Spleen (tissue), 7 donors: ENCODE data around the gene GPHN.

Experiments
- CTCF ChIP-seq, 11 experiments: fragments of 200-600 bp in 7 of 11; fragments of 450-650 bp in 4 of 11; sonication (generic) in 4 of 11; IDR thresholded peaks in 8 of 11; conservative IDR thresholded peaks in 3 of 11; 1 replicate in 7 of 11; 2 replicates in 4 of 11; pipeline versions ENCODE4 v1.4.0 to v1.8.0; 2016 to 2021; ENCODE audit warnings: antibody characterized with exemption in 11 of 11, inconsistent platforms in 4 of 11, mild to moderate bottlenecking in 1 of 11
- POLR2A ChIP-seq, 3 donors: fragments of 450-650 bp; IDR thresholded peaks; one replicate each; pipeline ENCODE4 v1.5.1; 2017; ENCODE audit warnings: antibody characterized with exemption in 3 of 3, mild to moderate bottlenecking in 1 of 3
- POLR2AphosphoS5 ChIP-seq, 3 donors: sonication (generic); formaldehyde crosslinking; IDR thresholded peaks; one replicate each; pipeline ENCODE4 v1.5.1; 2017; ENCODE audit warnings: antibody characterized with exemption in 3 of 3
- donor health status: DM: no; HTN: no; CAD: no; lungs with moderate emphysema.
- donor health status: DM: no; HTN: no; CAD: no.
- donor health status: DM: no; HTN: no; CAD: no.

GRCh38 chr14:67079846-67080245 lies 571.9 kb downstream of the GPHN start:
- TF ChIP-seq CTCF (IDR thresholded peaks at IDR 0.05 in 8 of 11, conservative IDR thresholded peaks at IDR 0.05 in 3 of 11) (no peak), POLR2AphosphoS5 (IDR thresholded peaks at IDR 0.05) (no peak), POLR2A (IDR thresholded peaks at IDR 0.05) (no peak)
